ENCODE measurements around the gene SCYGR2.
"Not testable (repeated sequence)": the region's sequence is repeated elsewhere in the genome, so short reads cannot be mapped to it uniquely, and the experiment has no call there.

The SCYGR2 gene

DNA sequence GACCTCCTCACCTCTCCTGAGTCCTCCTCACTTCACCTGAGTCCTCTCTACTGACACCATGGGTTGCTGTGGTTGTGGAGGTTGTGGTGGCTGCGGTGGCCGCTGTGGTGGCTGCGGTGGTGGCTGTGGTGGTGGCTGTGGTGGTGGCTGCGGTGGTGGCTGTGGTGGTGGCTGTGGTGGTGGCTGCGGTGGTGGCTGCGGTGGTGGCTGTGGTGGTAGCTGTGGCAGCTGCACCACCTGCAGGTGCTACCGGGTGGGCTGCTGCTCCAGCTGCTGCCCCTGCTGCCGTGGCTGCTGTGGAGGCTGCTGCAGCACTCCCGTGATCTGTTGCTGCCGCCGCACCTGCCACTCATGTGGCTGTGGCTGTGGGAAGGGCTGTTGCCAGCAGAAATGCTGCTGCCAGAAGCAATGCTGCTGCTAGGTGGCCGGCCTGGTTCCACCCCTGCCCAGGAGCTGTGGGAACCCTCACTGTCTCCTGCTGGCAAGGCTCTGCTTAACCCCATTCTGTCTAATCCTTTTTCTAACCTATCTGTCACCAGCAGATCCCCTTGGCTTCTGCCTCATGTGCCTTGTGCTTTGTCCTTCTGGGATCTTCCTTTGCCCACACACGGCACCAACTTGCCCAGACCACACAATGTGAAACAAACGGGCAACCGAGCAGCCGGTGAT lies at the start of gene SCYGR2:
Gene SCYGR2, plus strand, starts transcription at position 59 of the 669 bp plus-strand sequence. Its CDS starts 0 bp downstream, at position 59.
- H3K4me1 Mint-ChIP-seq; H3K27ac Mint-ChIP-seq; H3K4me3 Mint-ChIP-seq; DNase-seq (ENCODE audit: low spot score in 2 of 2); ATAC-seq; H3K9me3 Mint-ChIP-seq; H3K36me3 Mint-ChIP-seq: not testable (repeated sequence)

DNA sequence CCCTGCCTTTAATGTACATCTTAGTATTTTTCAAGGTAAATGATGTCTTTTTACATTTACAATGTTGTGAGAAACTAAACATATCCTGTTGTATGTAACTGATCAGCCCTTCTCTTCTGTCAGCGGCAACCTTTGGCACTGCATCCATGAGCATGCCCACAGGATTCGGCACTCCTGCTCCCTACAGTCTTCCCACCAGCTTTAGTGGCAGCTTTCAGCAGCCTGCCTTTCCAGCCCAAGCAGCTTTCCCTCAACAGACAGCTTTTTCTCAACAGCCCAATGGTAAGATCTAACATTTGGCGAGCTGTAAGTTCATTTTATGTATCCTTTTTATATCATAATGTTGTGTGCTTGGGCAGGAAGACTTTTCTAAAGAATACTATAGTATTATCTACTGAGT lies 46.9 kb upstream of the SCYGR2 start:
- ATAC-seq (no peak), DNase-seq (ENCODE audit: low spot score in 2 of 2) (no peak)
- Mint-ChIP-seq H3K36me3 (peaks cover 86% of the 10 kb centered on the region), H3K4me3 (no peak overlapping the region), H3K4me1 (no peaks in the 10 kb centered on the region), H3K9me3 (no peaks in the 10 kb centered on the region), H3K27ac (no peak overlapping the region)

DNA sequence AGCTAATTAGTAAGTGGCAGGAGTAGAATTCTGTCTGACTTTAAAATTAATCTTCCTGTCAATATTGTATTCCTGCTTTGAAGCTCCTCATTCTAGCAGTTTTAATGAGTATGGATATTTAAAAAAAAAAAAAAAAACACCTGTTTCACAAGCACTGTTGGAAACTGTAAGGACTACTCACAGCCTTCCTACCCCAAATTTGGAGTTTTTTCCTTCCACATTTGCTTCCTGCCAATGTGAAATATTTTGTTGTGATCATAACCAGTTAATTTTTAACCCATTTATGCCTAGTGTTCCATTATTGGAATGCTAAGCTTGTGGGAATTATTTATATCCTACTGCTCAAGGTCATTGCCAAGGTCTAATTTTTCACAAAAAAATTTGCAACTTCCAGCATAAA lies 36.1 kb upstream of the SCYGR2 start:
- ATAC-seq (no peak), DNase-seq (ENCODE audit: low spot score in 2 of 2) (no peak)
- H3K27ac Mint-ChIP-seq = no peak overlapping the region

DNA sequence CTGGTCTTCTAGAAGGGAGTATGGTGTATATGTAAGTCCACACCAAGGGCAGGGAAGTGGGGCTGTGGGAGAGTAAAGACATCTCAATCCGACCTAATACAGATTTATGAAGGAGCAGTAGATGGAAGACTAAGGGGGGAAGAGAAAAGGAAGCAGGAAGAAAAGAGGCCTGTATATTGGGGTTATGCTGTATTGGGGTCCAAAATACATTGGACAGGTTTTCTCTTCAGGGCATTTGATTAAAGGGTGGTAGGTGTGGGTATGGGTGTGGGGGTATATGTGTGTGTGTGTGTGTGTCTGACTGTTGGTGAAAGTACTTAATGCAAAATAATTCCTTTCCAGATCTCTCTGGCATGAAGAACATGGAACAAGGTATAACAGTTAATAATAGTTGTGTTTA lies 33.6 kb upstream of the SCYGR2 start:
- no peak for DNase-seq (ENCODE audit: low spot score in 2 of 2)
- H3K4me3 Mint-ChIP-seq = no peak overlapping the region
- H3K9me3 Mint-ChIP-seq = no peaks in the 10 kb centered on the region
- no peak for ATAC-seq
- no peaks in the 10 kb centered on the region for H3K36me3 Mint-ChIP-seq
- no peaks in the 10 kb centered on the region for H3K4me1 Mint-ChIP-seq
- no peak overlapping the region for H3K27ac Mint-ChIP-seq

More for the DNA sequence above, 36.1 kb upstream of the SCYGR2 start:
- Mint-ChIP-seq H3K9me3 (no peaks in the 10 kb centered on the region), H3K36me3 (no peaks in the 10 kb centered on the region), H3K4me1 (no peaks in the 10 kb centered on the region), H3K4me3 (no peak overlapping the region)

- H3K36me3 Mint-ChIP-seq = no peaks in the 10 kb centered on the region
- no peaks in the 10 kb centered on the region for H3K9me3 Mint-ChIP-seq
- no peak overlapping the region for H3K4me3 Mint-ChIP-seq
- DNase-seq (ENCODE audit: low spot score in 2 of 2) (no peak), ATAC-seq (no peak)
- H3K27ac Mint-ChIP-seq = no peak overlapping the region
- H3K4me1 Mint-ChIP-seq = no peaks in the 10 kb centered on the region
Measured at GRCh38 chr2:227566012-227566411, 32.7 kb upstream of the SCYGR2 start.

GRCh38 chr2:227568852-227569169 lies 29.9 kb upstream of the SCYGR2 start:
- no peak overlapping the region for H3K27ac Mint-ChIP-seq
- H3K9me3 Mint-ChIP-seq = no peaks in the 10 kb centered on the region
- DNase-seq (ENCODE audit: low spot score in 2 of 2) (no peak), ATAC-seq (no peak)
- no peak overlapping the region for H3K4me3 Mint-ChIP-seq
- no peaks in the 10 kb centered on the region for H3K4me1 Mint-ChIP-seq
- H3K36me3 Mint-ChIP-seq = no peaks in the 10 kb centered on the region

GRCh38 chr2:227570615-227571014 lies 28.1 kb upstream of the SCYGR2 start:
- Mint-ChIP-seq H3K9me3 (no peaks in the 10 kb centered on the region), H3K4me3 (no peak overlapping the region), H3K4me1 (no peaks in the 10 kb centered on the region), H3K27ac (no peak overlapping the region), H3K36me3 (no peaks in the 10 kb centered on the region)
- ATAC-seq (no peak), DNase-seq (ENCODE audit: low spot score in 2 of 2) (no peak)

DNA sequence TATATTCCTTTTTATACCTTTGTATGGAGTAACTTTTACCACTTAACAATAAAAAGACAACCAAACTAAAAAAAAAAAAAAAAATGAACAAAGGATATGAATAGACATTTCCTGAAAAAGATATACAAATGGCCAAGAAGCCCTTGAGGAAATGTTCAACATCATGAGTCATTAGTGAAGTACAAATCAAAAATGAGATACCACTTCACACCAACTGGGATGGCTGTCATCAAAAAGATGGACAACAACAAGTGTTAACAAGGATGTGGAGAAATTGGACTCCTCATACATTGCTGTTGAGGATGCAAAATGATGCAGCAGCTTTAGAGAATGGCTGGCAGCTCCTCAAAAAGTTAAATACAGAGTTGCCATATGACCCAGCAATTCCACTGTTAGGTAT lies 22.6 kb upstream of the SCYGR2 start:
- no peaks in the 10 kb centered on the region for H3K36me3 Mint-ChIP-seq
- ATAC-seq = no peak
- DNase-seq (ENCODE audit: low spot score in 2 of 2) = no peak
- H3K9me3 Mint-ChIP-seq = no peaks in the 10 kb centered on the region
- no peak overlapping the region for H3K4me3 Mint-ChIP-seq
- no peaks in the 10 kb centered on the region for H3K4me1 Mint-ChIP-seq
- no peak overlapping the region for H3K27ac Mint-ChIP-seq

GRCh38 chr2:227576812-227577211 lies 21.9 kb upstream of the SCYGR2 start:
- Mint-ChIP-seq H3K27ac (no peak overlapping the region), H3K4me1 (no peaks in the 10 kb centered on the region), H3K4me3 (no peak overlapping the region), H3K36me3 (no peaks in the 10 kb centered on the region), H3K9me3 (no peaks in the 10 kb centered on the region)
- ATAC-seq = no peak
- DNase-seq (ENCODE audit: low spot score in 2 of 2) = no peak

- Mint-ChIP-seq H3K27ac (no peak overlapping the region), H3K4me3 (no peak overlapping the region), H3K9me3 (peaks cover 6% of the 10 kb centered on the region), H3K36me3 (no peaks in the 10 kb centered on the region), H3K4me1 (no peaks in the 10 kb centered on the region)
- no peak for DNase-seq (ENCODE audit: low spot score in 2 of 2)
- ATAC-seq = no peak
Measured at GRCh38 chr2:227577555-227577954, 21.1 kb upstream of the SCYGR2 start.

- DNase-seq (ENCODE audit: low spot score in 2 of 2) (no peak), ATAC-seq (no peak)
- H3K36me3 Mint-ChIP-seq = no peaks in the 10 kb centered on the region
- peaks cover 10% of the 10 kb centered on the region for H3K9me3 Mint-ChIP-seq
- no peaks in the 10 kb centered on the region for H3K4me1 Mint-ChIP-seq
- no peak overlapping the region for H3K27ac Mint-ChIP-seq
- H3K4me3 Mint-ChIP-seq = no peak overlapping the region
Measured at GRCh38 chr2:227578642-227579041, 20.1 kb upstream of the SCYGR2 start.

GRCh38 chr2:227579791-227580190 lies 18.9 kb upstream of the SCYGR2 start:
- DNase-seq (ENCODE audit: low spot score in 2 of 2) (no peak), ATAC-seq (no peak)
- no peak overlapping the region for H3K4me3 Mint-ChIP-seq
- no peak overlapping the region for H3K27ac Mint-ChIP-seq
- no peaks in the 10 kb centered on the region for H3K36me3 Mint-ChIP-seq
- H3K9me3 Mint-ChIP-seq = peaks cover 10% of the 10 kb centered on the region
- H3K4me1 Mint-ChIP-seq = no peaks in the 10 kb centered on the region

GRCh38 chr2:227582369-227582768 lies 16.3 kb upstream of the SCYGR2 start:
- no peak for ATAC-seq

GRCh38 chr2:227592694-227593387 lies 5.9 kb upstream of the SCYGR2 start:
- no peak overlapping the region for H3K4me3 Mint-ChIP-seq
- H3K4me1 Mint-ChIP-seq = no peaks in the 10 kb centered on the region
- peaks cover 3% of the 10 kb centered on the region for H3K9me3 Mint-ChIP-seq
- ATAC-seq (no peak), DNase-seq (ENCODE audit: low spot score in 2 of 2) (no peak)
- H3K36me3 Mint-ChIP-seq = no peaks in the 10 kb centered on the region
- no peak overlapping the region for H3K27ac Mint-ChIP-seq

More at GRCh38 chr2:227582369-227582768, 16.3 kb upstream of the SCYGR2 start:
- H3K4me3 Mint-ChIP-seq = no peak overlapping the region
- H3K27ac Mint-ChIP-seq = no peak overlapping the region
- no peak for DNase-seq (ENCODE audit: low spot score in 2 of 2)
- H3K9me3 Mint-ChIP-seq = peaks cover 10% of the 10 kb centered on the region
- H3K4me1 Mint-ChIP-seq = no peaks in the 10 kb centered on the region
- H3K36me3 Mint-ChIP-seq = no peaks in the 10 kb centered on the region

DNA sequence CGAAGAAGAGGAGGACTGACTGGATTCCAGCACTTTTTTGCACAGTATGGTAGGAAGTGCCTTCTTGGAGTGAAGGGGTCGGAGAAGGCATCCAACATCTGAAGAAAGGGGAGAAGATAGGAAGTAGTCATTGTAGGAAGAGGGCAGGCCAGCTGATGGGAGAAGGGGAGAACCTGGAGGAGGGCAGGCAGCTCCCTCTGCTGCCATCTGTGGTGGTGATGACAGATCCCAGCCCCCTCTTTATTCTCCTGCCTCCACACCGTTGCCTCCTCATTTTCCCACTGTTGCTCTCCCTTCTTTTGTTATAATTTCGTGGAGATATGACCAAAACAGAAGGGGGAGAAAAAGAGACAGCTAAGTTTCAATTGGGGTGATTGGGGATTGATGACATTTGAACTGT lies 2.9 kb upstream of the SCYGR2 start:
- Mint-ChIP-seq H3K27ac (no peak overlapping the region), H3K4me1 (no peaks in the 10 kb centered on the region), H3K36me3 (no peaks in the 10 kb centered on the region), H3K9me3 (peaks cover 2% of the 10 kb centered on the region), H3K4me3 (no peak overlapping the region)
- DNase-seq (ENCODE audit: low spot score in 2 of 2) = no peak
- ATAC-seq = no peak

DNA sequence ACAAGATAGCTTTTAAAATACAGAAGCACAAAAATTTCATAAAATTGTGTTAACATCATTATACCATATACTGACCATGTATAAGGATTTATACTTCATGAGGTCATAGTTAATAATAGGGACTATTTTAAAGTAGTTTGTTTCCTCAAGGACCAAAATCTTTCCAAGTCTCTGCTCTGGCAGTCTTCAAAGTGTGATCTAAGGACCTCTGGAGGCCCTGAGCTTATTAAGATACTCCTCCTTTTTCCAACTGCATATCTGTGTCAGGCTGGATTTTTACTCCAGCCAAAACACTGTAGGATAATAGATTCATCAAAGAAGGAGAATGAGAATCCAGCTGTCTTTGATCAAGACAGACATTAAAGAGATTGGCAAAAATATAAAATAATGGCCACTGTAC lies 1.7 kb upstream of the SCYGR2 start:
- Mint-ChIP-seq H3K4me3 (no peak overlapping the region), H3K36me3 (no peaks in the 10 kb centered on the region), H3K4me1 (no peaks in the 10 kb centered on the region), H3K27ac (no peak overlapping the region), H3K9me3 (peaks cover 2% of the 10 kb centered on the region)
- DNase-seq (ENCODE audit: low spot score in 2 of 2) = no peak
- no peak for ATAC-seq
